ENCODE results near the gene ATG16L1. TPM values are rescaled to one million over a fixed set of nuclear protein-coding genes. Genes with fewer than 3 reads are reported as not detected.

ATG16L1 gene
- total and polyA plus RNA-seq, 7 donors = 14.3 to 46.3 (median 23.5) TPM

DNA sequence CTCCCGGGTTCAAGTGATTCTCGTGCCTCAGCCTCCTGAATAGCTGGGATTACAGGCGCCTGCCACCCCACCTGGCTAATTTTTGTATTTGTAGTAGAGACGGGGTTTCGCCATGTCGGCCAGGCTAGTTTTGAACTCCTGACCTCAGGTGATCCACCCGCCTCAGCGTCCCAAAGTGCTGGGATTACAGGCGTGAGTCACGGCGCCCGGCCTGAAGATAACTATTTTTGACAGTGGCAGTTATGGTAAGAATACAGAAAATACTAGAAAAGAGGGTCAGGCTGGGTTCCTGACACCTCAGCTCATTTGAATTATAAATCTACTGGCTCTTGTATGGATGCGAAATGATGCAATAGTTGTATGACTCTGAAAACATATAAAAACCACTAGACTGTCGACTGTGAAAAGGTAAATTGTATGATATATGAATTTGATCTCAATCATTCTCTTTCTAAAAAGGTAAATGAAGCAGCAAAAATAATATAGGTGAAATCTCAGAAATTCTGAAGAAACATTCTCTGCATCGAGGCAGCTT lies 91.8 kb downstream of the ATG16L1 start:
- H3K4me1 ChIP-seq = no peaks in the 10 kb centered on the region
- H3K9me3 ChIP-seq = no peaks in the 10 kb centered on the region
- no peak overlapping the region for H3K27ac ChIP-seq
- DNase-seq (no peak), ATAC-seq (no peak)
- intact Hi-C loops (cut with DNase I) = no loop called here
- H3K4me3 ChIP-seq = no peak overlapping the region
- H3K27me3 ChIP-seq (ENCODE audit: insufficient read depth in 3 of 3, low read length in 2 of 3) = no peaks in the 10 kb centered on the region
- TF ChIP-seq CTCF (IDR thresholded peaks at IDR 0.05) = no peak
- WGBS, 3 donors = 91 to 92% (median 91%) methylated on average over 15 of the region's 15 CpGs
- H3K36me3 ChIP-seq (ENCODE audit: insufficient read depth in 1 of 2, low read depth in 1 of 2) = no peaks in the 10 kb centered on the region

Other genes starting within 250 kb of the ATG16L1 start
- under 1 TPM in 3 of 4 donors, not detected in 1; 0.22 to 0.51 (median 0.48) TPM for gene NGEF, start 238.4 kb upstream of the ATG16L1 start, total RNA-seq
- gene NGEF, start 238.4 kb upstream of the ATG16L1 start, polyA plus RNA-seq = under 1 TPM; 0.13 to 0.27 (median 0.16) TPM
- not detected for gene NEU2, start 219.0 kb upstream of the ATG16L1 start, total RNA-seq
- not detected for gene NEU2, start 219.0 kb upstream of the ATG16L1 start, polyA plus RNA-seq
- 1 to 10 TPM; 2.8 to 4.2 (median 3.7) TPM for gene INPP5D, start 191.3 kb upstream of the ATG16L1 start, total RNA-seq
- gene INPP5D, start 191.3 kb upstream of the ATG16L1 start, polyA plus RNA-seq = 1 to 10 TPM; 1.2 to 2.4 (median 2.4) TPM
- gene SAG, start 56.1 kb downstream of the ATG16L1 start, total RNA-seq = not detected
- gene SAG, start 56.1 kb downstream of the ATG16L1 start, polyA plus RNA-seq = not detected
- gene DGKD, start 102.8 kb downstream of the ATG16L1 start, total RNA-seq = 100 to 1,000 TPM in 3 of 4 donors, 10 to 100 TPM in 1; 77.9 to 365 (median 244) TPM
- gene DGKD, start 102.8 kb downstream of the ATG16L1 start, polyA plus RNA-seq = 100 to 1,000 TPM in 1 of 3 donors, 10 to 100 TPM in 2; 59.4 to 310 (median 59.6) TPM